ENCODE data around the gene PXMP4. TPM values are rescaled to one million over a fixed set of nuclear protein-coding genes. Genes with fewer than 3 reads are reported as not detected.

PXMP4 gene
- total RNA-seq, 1 experiment from 2014 or later = 19.1 TPM

DNA sequence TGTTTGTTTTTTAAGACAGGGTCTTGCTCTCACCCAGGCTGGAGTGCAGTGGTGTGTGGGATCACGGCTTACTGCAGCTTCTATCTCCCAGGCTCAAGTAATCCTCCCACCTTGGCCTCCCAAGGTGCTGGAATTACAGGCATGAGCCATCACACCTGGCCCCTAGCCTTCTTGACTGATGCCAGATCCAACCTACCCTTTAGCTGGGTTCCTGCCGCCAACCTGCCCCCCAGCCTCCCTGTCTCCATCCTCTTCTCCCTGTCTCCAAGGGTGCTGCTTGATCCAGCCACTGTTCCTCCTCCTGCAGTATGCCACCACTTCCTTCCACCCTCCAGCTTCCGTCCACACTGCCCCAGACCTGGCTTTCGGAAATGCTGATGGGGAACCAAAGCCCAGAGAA is 61.2 kb downstream of the PXMP4 start:
- Histone ChIP-seq H3K4me2 (no peak overlapping the region), H2AFZ (no peak overlapping the region), H3F3A (ENCODE audit: insufficient read depth, low read depth) (peaks cover 12% of the 10 kb centered on the region; the same call in 1 of the 2 replicates), H3K4me3 (no peak overlapping the region), H3K9me2 (ENCODE audit: insufficient read depth) (no peaks in the 10 kb centered on the region), H3K27me3 (ENCODE audit: insufficient read depth, low read depth) (no peaks in the 10 kb centered on the region), H3K9me3 (ENCODE audit: insufficient read depth, low read depth) (no peaks in the 10 kb centered on the region), H4K20me1 (ENCODE audit: insufficient read depth) (no peaks in the 10 kb centered on the region), H3K36me3 (ENCODE audit: low read depth) (no peaks in the 10 kb centered on the region), H3K4me1 (replicated peaks; ENCODE audit: insufficient read depth) (peaks cover 24% of the 10 kb centered on the region), H3K79me2 (ENCODE audit: low read depth) (no peaks in the 10 kb centered on the region; the same call in 1 of the 2 replicates), H3K27ac (no peak overlapping the region)
- ChIA-PET CTCF (interaction anchor here (0.6 kb wide), 1 partner anchor 257 kb away, joined by 4 read pairs; the partner anchor contains the start of gene CDK5RAP1), POLR2A (ENCODE audit: unreplicated experiment) (no interaction called here)
- BruUV-seq (replicated peaks) = no TSS peak
- TF ChIP-seq, protein P1, sequence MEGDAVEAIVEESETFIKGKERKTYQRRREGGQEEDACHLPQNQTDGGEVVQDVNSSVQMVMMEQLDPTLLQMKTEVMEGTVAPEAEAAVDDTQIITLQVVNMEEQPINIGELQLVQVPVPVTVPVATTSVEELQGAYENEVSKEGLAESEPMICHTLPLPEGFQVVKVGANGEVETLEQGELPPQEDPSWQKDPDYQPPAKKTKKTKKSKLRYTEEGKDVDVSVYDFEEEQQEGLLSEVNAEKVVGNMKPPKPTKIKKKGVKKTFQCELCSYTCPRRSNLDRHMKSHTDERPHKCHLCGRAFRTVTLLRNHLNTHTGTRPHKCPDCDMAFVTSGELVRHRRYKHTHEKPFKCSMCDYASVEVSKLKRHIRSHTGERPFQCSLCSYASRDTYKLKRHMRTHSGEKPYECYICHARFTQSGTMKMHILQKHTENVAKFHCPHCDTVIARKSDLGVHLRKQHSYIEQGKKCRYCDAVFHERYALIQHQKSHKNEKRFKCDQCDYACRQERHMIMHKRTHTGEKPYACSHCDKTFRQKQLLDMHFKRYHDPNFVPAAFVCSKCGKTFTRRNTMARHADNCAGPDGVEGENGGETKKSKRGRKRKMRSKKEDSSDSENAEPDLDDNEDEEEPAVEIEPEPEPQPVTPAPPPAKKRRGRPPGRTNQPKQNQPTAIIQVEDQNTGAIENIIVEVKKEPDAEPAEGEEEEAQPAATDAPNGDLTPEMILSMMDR (conservative IDR thresholded peaks at IDR 0.05) = no peak
- TF ChIP-seq EZH2 (IDR thresholded peaks at IDR 0.05; ENCODE audit: low read depth) = no peak
- DNase-seq = no peak
- intact Hi-C loops (cut with micrococcal nuclease; ENCODE audit: unreplicated experiment) = no loop called here

DNA sequence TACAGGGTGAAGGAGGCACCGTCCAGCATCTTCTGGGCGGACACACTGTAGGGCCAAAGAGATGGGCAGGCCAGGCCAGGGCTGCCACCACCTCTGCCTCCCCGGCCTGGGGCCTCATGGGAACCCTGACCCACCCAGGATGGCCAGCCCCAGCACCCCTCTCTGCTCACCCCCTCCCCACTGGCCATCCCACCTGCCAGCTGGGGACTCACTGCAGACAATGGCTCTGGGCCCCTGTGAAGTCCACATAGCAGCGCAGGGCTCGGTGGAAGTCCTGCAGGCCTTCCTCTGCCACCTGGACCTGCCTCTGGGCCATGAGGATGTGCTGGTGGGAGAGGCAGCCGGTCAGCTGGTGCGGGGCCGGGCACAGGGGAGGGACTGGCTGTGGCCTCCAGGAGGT is 61.6 kb downstream of the PXMP4 start:
- DNase-seq = no peak
- BruUV-seq (replicated peaks) = no TSS peak
- intact Hi-C loops (cut with micrococcal nuclease; ENCODE audit: unreplicated experiment) = no loop called here
- H3K9me2 ChIP-seq (ENCODE audit: insufficient read depth) = no peaks in the 10 kb centered on the region
- H3K9me3 ChIP-seq (ENCODE audit: insufficient read depth, low read depth) = no peaks in the 10 kb centered on the region
- peaks cover 27% of the 10 kb centered on the region for H3K4me1 ChIP-seq (replicated peaks; ENCODE audit: insufficient read depth)
- H3K27me3 ChIP-seq (ENCODE audit: insufficient read depth, low read depth) = no peaks in the 10 kb centered on the region
- H3K4me3 ChIP-seq = no peak overlapping the region
- H4K20me1 ChIP-seq (ENCODE audit: insufficient read depth) = no peaks in the 10 kb centered on the region
- no peak for TF ChIP-seq EZH2 (IDR thresholded peaks at IDR 0.05; ENCODE audit: low read depth)
- TF ChIP-seq, protein P1 (conservative IDR thresholded peaks at IDR 0.05) = no peak
- ChIA-PET CTCF (interaction anchor here (0.6 kb wide), 1 partner anchor 257 kb away, joined by 4 read pairs; the partner anchor contains the start of gene CDK5RAP1), POLR2A (ENCODE audit: unreplicated experiment) (no interaction called here)
- H2AFZ ChIP-seq = no peak overlapping the region
- peaks cover 16% of the 10 kb centered on the region; the same call in 1 of the 2 replicates for H3F3A ChIP-seq (ENCODE audit: insufficient read depth, low read depth)
- H3K4me2 ChIP-seq = no peak overlapping the region
- no peaks in the 10 kb centered on the region for H3K36me3 ChIP-seq (ENCODE audit: low read depth)
- H3K27ac ChIP-seq = no peak overlapping the region
- H3K79me2 ChIP-seq (ENCODE audit: low read depth) = no peaks in the 10 kb centered on the region; the same call in 1 of the 2 replicates

DNA sequence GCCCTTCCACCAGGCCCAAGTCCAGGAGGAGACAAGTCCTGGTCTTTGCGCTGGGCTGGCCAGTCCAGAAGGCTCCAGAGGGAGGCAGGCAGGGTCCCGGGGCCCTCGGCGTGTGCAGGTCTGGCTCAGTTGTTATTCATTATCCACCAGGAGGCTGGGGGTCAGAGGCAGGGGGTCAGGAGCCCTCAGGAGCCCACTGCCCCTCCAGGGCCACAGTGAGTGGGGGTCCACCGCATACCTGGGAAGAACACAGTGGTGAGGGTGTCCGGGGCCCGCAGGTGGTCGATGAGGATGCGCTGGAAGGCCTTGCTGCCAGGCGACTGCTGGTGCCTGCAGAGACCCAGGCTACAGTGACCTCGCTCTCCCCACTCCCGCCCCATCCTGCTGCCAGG is 62.4 kb downstream of the PXMP4 start:
- Histone ChIP-seq H3K27me3 (ENCODE audit: insufficient read depth, low read depth) (no peaks in the 10 kb centered on the region), H4K20me1 (ENCODE audit: insufficient read depth) (no peaks in the 10 kb centered on the region), H3K27ac (no peak overlapping the region), H3F3A (ENCODE audit: insufficient read depth, low read depth) (peaks cover 19% of the 10 kb centered on the region; the same call in 1 of the 2 replicates), H2AFZ (no peak overlapping the region), H3K9me3 (ENCODE audit: insufficient read depth, low read depth) (no peaks in the 10 kb centered on the region), H3K4me2 (no peak overlapping the region), H3K36me3 (ENCODE audit: low read depth) (no peaks in the 10 kb centered on the region), H3K79me2 (ENCODE audit: low read depth) (no peaks in the 10 kb centered on the region; the same call in 1 of the 2 replicates), H3K4me3 (no peak overlapping the region), H3K4me1 (replicated peaks; ENCODE audit: insufficient read depth) (peaks cover 29% of the 10 kb centered on the region), H3K9me2 (ENCODE audit: insufficient read depth) (no peaks in the 10 kb centered on the region)
- no TSS peak for BruUV-seq (replicated peaks)
- DNase-seq = no peak
- POLR2A ChIA-PET (ENCODE audit: unreplicated experiment) = no interaction called here
- CTCF ChIA-PET = no interaction called here
- TF ChIP-seq EZH2 (IDR thresholded peaks at IDR 0.05; ENCODE audit: low read depth) = no peak
- TF ChIP-seq, protein P1 (conservative IDR thresholded peaks at IDR 0.05) = no peak
- intact Hi-C loops (cut with micrococcal nuclease; ENCODE audit: unreplicated experiment) = no loop called here

All from PC-9 (cell line).